Activated CD8-positive, alpha-beta T cell treated with anti-CD3 and anti-CD28 coated beads for 36 hours (primary cell): ENCODE results near the gene OR8A1. TPM values are rescaled to one million over a fixed set of nuclear protein-coding genes. Genes with fewer than 3 reads are reported as not detected.

ENCODE experiments used
- total RNA-seq, 2 experiments: library from RNA; stranded (reverse); gene quantifications; one replicate each; pipeline ENCODE4 v1.2.3, GENCODE V29; 2021

OR8A1 gene
- total RNA-seq, 2 experiments from 2014 or later = not detected

Other genes with a start within 250 kb of the OR8A1 start
- gene OR8D2, start 249.8 kb upstream of the OR8A1 start, total RNA-seq = not detected
- not detected for gene OR8B2, start 185.5 kb upstream of the OR8A1 start, total RNA-seq
- not detected for gene OR8B3, start 171.0 kb upstream of the OR8A1 start, total RNA-seq
- gene OR8B4, start 145.1 kb upstream of the OR8A1 start, total RNA-seq = not detected
- gene OR8B8, start 124.3 kb upstream of the OR8A1 start, total RNA-seq = not detected
- gene OR8B12, start 26.3 kb upstream of the OR8A1 start, total RNA-seq = not detected
- not detected for gene PANX3, start 41.4 kb downstream of the OR8A1 start, total RNA-seq
- 10 to 100 TPM; 31.9 to 32.1 TPM for gene TBRG1, start 52.9 kb downstream of the OR8A1 start, total RNA-seq
- gene SIAE, start 103.7 kb downstream of the OR8A1 start, total RNA-seq = 1 to 10 TPM; 5.0 to 6.2 TPM
- 1 to 10 TPM; 3.1 to 3.6 TPM for gene SPA17, start 103.9 kb downstream of the OR8A1 start, total RNA-seq
- 1 to 10 TPM; 5.7 to 6.4 TPM for gene NRGN, start 169.9 kb downstream of the OR8A1 start, total RNA-seq
- gene VSIG2, start 182.3 kb downstream of the OR8A1 start, total RNA-seq = under 1 TPM in 1 of 2 experiments, not detected in 1; 0.32 TPM
- under 1 TPM; 0.60 to 0.65 TPM for gene ESAM, start 192.3 kb downstream of the OR8A1 start, total RNA-seq
- gene MSANTD2, start 230.4 kb downstream of the OR8A1 start, total RNA-seq = 1 to 10 TPM; 5.8 to 7.3 TPM